ENCODE results near the gene PIGU.
"Not testable (repeated sequence)": the region's sequence is repeated elsewhere in the genome, so short reads cannot be mapped to it uniquely, and the experiment has no call there.

PIGU gene

DNA sequence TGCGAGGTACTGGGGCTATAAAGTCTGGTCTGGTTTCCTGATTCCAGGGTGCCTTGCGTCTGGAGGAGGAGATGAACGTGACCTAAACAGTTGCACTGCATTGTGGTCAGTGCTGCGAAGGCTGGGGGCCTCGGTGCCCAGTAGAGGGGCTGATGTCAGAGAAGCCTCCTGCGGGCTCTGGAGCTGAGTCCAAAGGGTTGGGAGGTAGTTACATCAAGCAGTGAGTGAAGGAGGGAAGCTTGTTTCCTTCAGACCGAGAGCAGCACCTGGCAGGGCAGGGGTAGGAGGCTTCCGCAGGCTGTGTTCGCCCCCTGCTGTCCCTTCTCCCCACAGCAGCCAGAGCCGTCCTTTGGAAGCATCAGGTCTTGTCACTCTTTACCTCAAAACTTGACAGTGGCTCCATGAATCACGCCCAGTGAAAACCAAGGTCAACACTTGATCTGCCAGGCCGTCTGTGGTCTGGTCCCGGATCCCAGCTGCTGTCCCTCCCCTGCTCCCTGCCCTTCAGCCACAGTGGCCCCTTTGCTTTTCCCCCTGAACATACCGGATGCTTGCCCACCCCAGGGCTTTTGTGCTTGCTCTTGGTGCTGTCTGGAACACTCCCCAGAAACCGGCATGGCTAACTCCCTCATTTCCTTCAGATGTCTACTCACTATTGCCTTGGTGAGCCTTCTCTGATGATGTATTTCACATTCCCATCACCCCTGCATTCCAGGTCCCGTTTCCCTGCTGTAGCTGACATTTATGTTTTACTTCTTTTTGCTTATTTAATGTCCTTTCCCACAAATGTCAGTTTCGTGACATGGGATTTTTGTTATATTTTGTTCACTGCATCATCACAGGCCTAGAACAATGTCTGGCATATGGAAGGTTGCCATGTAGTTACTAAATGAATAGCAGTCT is 153.7 kb downstream of the PIGU start:
- peaks cover 21% of the 10 kb centered on the region for H3K4me1 ChIP-seq (ENCODE audit: control insufficient read depth, insufficient read depth, low read length)

DNA sequence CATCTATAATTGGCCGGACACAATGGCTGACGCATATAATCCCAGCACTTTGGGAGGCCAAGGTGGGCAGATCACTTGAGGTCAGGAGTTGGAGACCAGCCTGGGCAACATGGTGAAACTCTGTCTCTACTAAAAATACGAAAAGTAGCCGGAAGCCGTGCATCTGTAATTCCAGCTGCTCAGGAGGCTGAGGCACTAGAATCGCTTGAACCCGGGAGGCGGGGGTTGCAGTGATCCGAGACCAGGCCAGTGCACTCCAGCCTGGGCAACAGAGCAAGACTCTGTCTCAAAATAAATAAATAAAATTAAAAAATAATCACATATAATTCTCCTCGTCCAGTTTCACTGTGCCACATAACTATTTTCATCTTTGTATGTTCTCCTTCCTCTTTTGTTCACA is 157.1 kb downstream of the PIGU start:
- not testable (repeated sequence) for H3K27me3 ChIP-seq (ENCODE audit: control insufficient read depth, insufficient read depth, low read length); H3K9ac ChIP-seq (ENCODE audit: low read length); H3K27ac ChIP-seq (ENCODE audit: low read depth, low read length); H3K36me3 ChIP-seq (ENCODE audit: control insufficient read depth, insufficient read depth, low read length); H3K4me3 ChIP-seq (ENCODE audit: low read length); H3K4me1 ChIP-seq (ENCODE audit: control insufficient read depth, insufficient read depth, low read length)

More for the DNA sequence above, 153.7 kb downstream of the PIGU start:
- Histone ChIP-seq H3K36me3 (ENCODE audit: control insufficient read depth, insufficient read depth, low read length) (peaks cover 10% of the 10 kb centered on the region), H3K9ac (ENCODE audit: low read length) (no peak overlapping the region), H3K27me3 (ENCODE audit: control insufficient read depth, insufficient read depth, low read length) (no peaks in the 10 kb centered on the region), H3K27ac (ENCODE audit: low read depth, low read length) (peak overlapping the region; percentile 16), H3K4me3 (ENCODE audit: low read length) (no peak overlapping the region)

DNA sequence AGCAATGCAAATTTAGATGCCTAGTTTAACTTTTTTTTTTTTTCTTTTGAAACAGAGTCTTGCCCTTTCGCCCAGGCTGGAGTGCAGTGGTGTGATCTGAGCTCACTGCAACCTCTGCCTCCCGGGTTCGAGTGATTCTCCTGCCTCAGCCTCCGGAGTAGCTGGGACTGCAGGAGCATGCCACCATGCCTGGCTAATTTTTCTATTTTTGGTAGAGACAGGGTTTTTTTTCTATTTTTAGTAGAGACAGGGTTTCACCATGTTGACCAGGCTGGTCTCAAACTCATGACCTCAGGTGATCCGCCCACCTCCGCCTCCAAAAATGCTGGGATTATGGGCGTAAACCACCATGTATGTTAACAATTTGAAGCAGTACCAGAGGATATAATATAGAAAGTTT is 158.0 kb downstream of the PIGU start:
- not testable (repeated sequence) for H3K27me3 ChIP-seq (ENCODE audit: control insufficient read depth, insufficient read depth, low read length); H3K36me3 ChIP-seq (ENCODE audit: control insufficient read depth, insufficient read depth, low read length); H3K27ac ChIP-seq (ENCODE audit: low read depth, low read length); H3K9ac ChIP-seq (ENCODE audit: low read length); H3K4me1 ChIP-seq (ENCODE audit: control insufficient read depth, insufficient read depth, low read length); H3K4me3 ChIP-seq (ENCODE audit: low read length)

GRCh38 chr20:34517114-34517505 is 159.8 kb downstream of the PIGU start:
- no peaks in the 10 kb centered on the region for H3K36me3 ChIP-seq (ENCODE audit: control insufficient read depth, insufficient read depth, low read length)
- H3K27ac ChIP-seq (ENCODE audit: low read depth, low read length): peak overlapping the region; percentile 97
- peak overlapping the region; percentile 19 for H3K9ac ChIP-seq (ENCODE audit: low read length)
- H3K4me3 ChIP-seq (ENCODE audit: low read length): peak overlapping the region; percentile 90
- no peaks in the 10 kb centered on the region for H3K27me3 ChIP-seq (ENCODE audit: control insufficient read depth, insufficient read depth, low read length)
- H3K4me1 ChIP-seq (ENCODE audit: control insufficient read depth, insufficient read depth, low read length): peaks cover 2% of the 10 kb centered on the region

DNA sequence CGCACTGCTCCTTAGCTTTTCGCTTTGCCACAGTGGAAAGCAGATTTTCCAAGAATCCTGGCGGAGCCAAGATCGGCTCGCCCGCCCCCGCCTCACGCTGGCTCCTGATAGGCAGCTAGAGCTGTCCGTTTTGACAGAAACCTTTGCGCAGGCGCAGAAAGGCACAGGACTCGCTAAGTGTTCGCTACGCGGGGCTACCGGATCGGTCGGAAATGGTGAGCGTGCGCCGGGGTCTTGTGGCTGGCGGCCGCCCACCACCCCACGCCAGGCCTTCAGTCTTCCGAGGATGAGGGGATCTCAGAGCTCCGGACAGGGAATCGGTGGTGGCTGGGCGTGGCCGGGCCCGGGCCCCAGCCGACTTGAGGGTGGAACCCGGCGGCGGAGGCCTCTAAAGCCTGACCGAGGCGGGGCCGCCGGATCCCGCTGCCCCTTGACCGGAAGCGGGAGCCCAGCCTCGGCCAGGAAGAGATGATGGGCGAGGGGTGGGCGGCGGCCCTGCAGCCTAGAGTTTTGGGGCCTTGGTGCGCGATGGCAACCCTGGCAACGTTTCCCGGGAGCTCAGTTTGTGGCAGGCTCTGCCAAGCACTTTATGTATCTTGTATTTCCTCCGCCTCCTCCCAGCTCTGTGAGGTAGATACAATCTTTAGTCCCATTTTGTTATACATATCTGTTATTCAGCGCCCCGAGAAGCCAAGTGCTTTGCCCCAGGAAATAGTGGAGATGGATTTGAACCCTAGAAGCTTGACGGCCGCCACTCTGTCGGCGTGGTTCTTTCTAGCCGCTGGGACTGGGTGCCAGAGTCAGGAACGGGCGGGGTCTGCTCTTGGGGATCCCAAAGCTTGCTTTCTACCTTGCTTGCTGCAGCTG is 160.4 kb downstream of the PIGU start, which contains the start of gene DYNLRB1:
DYNLRB1 (plus strand) TSS at position 176 of the 867 bp plus-strand sequence; CDS start at position 213, 37 bp downstream.
- Histone ChIP-seq H3K4me1 (ENCODE audit: control insufficient read depth, insufficient read depth, low read length) (peaks cover 2% of the 10 kb centered on the region), H3K27ac (ENCODE audit: low read depth, low read length) (peak within 1 kb of the TSS; percentile 97), H3K9ac (ENCODE audit: low read length) (peak within 1 kb of the TSS; percentile 51), H3K4me3 (ENCODE audit: low read length) (peak within 1 kb of the TSS; percentile 90), H3K27me3 (ENCODE audit: control insufficient read depth, insufficient read depth, low read length) (no peaks in the 10 kb centered on the region), H3K36me3 (ENCODE audit: control insufficient read depth, insufficient read depth, low read length) (no peaks in the 10 kb centered on the region)

DNA sequence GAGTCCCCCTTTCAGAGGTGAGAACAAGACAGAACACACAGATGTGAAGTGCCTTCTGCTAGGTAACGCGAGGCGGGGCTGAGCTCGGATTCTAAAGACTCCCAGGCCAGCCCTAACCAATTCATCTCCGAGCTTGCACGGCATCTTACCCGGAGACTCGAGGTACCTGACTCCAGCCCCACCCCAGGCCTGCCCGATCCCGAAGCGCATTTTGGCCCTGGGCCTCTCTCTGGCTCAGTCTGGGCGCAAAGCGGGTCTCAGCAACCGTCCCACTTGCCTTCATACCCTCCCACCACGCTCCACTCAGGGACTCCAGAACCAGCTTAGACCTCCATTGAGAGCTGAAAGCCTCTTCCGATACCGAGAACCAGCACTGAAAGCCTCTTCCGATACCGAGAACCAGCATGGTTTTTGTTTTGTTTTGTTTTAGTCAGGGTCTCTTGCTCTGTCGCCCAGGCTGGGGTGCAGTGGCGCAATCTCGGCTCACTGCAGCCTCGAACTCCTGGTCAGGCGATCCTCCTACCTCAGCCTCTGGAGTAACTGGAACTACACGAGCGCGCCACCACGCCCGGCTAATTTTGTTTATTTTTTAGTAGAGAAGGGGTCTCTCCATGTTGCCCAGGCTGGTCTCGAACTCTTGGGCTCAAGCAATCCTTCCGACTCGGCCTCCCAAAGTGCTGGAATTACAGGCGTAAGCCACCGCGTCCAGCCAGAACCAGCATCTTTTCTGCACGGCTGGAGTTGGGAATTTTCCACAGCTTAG is 161.2 kb downstream of the PIGU start:
- peaks cover 2% of the 10 kb centered on the region for H3K4me1 ChIP-seq (ENCODE audit: control insufficient read depth, insufficient read depth, low read length)

DNA sequence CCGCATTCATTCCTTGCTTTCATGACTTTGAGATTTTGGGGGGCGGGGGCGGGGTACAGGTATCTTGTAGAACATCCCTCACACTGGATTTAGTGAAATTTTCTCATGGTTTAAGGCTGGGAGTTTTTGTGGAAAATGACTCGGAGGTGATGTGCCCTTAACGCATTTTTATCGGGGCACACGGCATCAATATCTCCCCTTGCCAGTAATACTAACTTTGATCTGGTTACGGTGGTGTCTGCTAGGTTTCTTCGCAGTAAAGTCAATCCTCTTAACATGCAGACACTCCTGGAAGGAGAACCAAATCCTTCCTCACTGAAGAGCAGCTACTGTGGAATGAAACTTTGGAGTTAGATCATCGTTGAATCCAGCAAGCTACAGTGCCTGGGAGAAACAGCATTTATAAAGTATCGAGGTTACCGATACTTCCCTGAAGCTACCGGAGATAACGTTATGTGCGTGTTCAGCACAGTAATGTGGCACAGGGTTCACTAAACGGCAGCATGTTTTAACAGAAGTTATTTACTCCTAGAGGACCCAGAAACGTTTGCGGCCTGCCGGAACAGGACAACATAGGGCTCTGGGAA is 161.9 kb downstream of the PIGU start:
- Histone ChIP-seq H3K9ac (ENCODE audit: low read length) (no peak overlapping the region), H3K4me3 (ENCODE audit: low read length) (peak overlapping the region; percentile 90), H3K4me1 (ENCODE audit: control insufficient read depth, insufficient read depth, low read length) (peaks cover 2% of the 10 kb centered on the region), H3K27me3 (ENCODE audit: control insufficient read depth, insufficient read depth, low read length) (no peaks in the 10 kb centered on the region), H3K36me3 (ENCODE audit: control insufficient read depth, insufficient read depth, low read length) (no peaks in the 10 kb centered on the region), H3K27ac (ENCODE audit: low read depth, low read length) (peak overlapping the region; percentile 97)

More for the DNA sequence above, 161.2 kb downstream of the PIGU start:
- H3K9ac ChIP-seq (ENCODE audit: low read length): peak overlapping the region; percentile 51
- peak overlapping the region; percentile 97 for H3K27ac ChIP-seq (ENCODE audit: low read depth, low read length)
- H3K27me3 ChIP-seq (ENCODE audit: control insufficient read depth, insufficient read depth, low read length): no peaks in the 10 kb centered on the region
- H3K36me3 ChIP-seq (ENCODE audit: control insufficient read depth, insufficient read depth, low read length): no peaks in the 10 kb centered on the region
- H3K4me3 ChIP-seq (ENCODE audit: low read length): peak overlapping the region; percentile 90

GRCh38 chr20:34514034-34514433 is 162.9 kb downstream of the PIGU start:
- not testable (repeated sequence) for H3K27ac ChIP-seq (ENCODE audit: low read depth, low read length); H3K4me1 ChIP-seq (ENCODE audit: control insufficient read depth, insufficient read depth, low read length); H3K4me3 ChIP-seq (ENCODE audit: low read length); H3K9ac ChIP-seq (ENCODE audit: low read length); H3K27me3 ChIP-seq (ENCODE audit: control insufficient read depth, insufficient read depth, low read length); H3K36me3 ChIP-seq (ENCODE audit: control insufficient read depth, insufficient read depth, low read length)

DNA sequence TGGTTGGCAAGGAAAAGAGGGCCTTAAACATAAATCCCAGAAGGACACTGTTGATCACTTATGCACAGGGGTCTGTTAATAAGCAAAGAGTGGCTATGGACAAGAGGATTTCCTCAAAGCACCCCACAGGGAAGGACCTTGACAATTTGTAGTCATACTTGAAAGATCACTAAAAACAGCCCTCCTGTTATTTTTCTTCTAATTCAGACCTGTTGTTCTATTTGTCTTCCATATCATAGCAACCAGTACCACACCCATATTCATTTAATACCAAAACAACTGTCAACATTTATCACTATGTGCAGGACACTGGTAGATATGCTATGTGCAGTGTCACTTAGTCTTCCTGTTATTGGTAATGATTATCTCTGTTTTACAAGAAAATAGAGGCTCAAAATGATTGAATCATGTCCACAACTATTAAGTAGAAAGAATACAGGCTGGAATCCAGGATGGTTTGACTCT is 163.9 kb downstream of the PIGU start:
- H3K4me1 ChIP-seq (ENCODE audit: control insufficient read depth, insufficient read depth, low read length): peaks cover 2% of the 10 kb centered on the region
- H3K9ac ChIP-seq (ENCODE audit: low read length): no peak overlapping the region
- peaks cover 5% of the 10 kb centered on the region for H3K36me3 ChIP-seq (ENCODE audit: control insufficient read depth, insufficient read depth, low read length)
- no peak overlapping the region for H3K27ac ChIP-seq (ENCODE audit: low read depth, low read length)
- H3K4me3 ChIP-seq (ENCODE audit: low read length): no peak overlapping the region
- no peaks in the 10 kb centered on the region for H3K27me3 ChIP-seq (ENCODE audit: control insufficient read depth, insufficient read depth, low read length)

GRCh38 chr20:34512266-34512954 is 164.5 kb downstream of the PIGU start:
- H3K4me1 ChIP-seq (ENCODE audit: control insufficient read depth, insufficient read depth, low read length): peaks cover 2% of the 10 kb centered on the region
- H3K36me3 ChIP-seq (ENCODE audit: control insufficient read depth, insufficient read depth, low read length): peaks cover 5% of the 10 kb centered on the region
- no peak overlapping the region for H3K4me3 ChIP-seq (ENCODE audit: low read length)
- no peak overlapping the region for H3K9ac ChIP-seq (ENCODE audit: low read length)
- no peak overlapping the region for H3K27ac ChIP-seq (ENCODE audit: low read depth, low read length)
- H3K27me3 ChIP-seq (ENCODE audit: control insufficient read depth, insufficient read depth, low read length): no peaks in the 10 kb centered on the region

DNA sequence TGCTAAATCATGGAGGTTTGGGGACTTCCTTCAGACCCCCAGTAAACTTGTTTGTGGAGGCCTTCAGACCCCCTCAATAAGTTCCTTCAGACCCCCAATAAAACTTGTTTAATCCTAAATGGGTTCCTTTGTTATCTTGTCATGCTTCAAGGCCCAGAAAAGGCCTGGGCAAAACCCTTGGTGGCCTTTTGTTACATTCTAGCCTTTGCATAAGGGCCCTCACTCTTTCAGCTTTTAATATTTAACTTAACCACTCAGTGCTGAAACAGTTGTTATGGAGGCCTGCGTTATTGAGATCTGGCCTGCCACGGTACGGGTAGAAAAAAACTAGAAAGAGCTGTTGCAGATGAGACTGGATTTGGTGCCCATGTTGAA is 165.0 kb downstream of the PIGU start:
- Histone ChIP-seq H3K36me3 (ENCODE audit: control insufficient read depth, insufficient read depth, low read length) (peaks cover 5% of the 10 kb centered on the region), H3K27me3 (ENCODE audit: control insufficient read depth, insufficient read depth, low read length) (no peaks in the 10 kb centered on the region), H3K4me3 (ENCODE audit: low read length) (no peak overlapping the region), H3K9ac (ENCODE audit: low read length) (no peak overlapping the region), H3K4me1 (ENCODE audit: control insufficient read depth, insufficient read depth, low read length) (peaks cover 2% of the 10 kb centered on the region), H3K27ac (ENCODE audit: low read depth, low read length) (no peak overlapping the region)
